Stimulated activated CD4-positive, alpha-beta T cell treated with anti-CD3 and anti-CD28 coated beads, Interleukin-4, amount 100 ng/mL, for 4 hours (primary cell): ENCODE measurements around the gene SLC25A11.

Experiments used
- DNase-seq, 2 experiments: peaks; one replicate each; pipeline ENCODE4 v3.0.0-alpha.2; 2020

Gene SLC25A11

GRCh38 chr17:4966844-4967538 lies 27.1 kb upstream of the SLC25A11 start:
- peak; percentile 84 to 93 for DNase-seq

DNA sequence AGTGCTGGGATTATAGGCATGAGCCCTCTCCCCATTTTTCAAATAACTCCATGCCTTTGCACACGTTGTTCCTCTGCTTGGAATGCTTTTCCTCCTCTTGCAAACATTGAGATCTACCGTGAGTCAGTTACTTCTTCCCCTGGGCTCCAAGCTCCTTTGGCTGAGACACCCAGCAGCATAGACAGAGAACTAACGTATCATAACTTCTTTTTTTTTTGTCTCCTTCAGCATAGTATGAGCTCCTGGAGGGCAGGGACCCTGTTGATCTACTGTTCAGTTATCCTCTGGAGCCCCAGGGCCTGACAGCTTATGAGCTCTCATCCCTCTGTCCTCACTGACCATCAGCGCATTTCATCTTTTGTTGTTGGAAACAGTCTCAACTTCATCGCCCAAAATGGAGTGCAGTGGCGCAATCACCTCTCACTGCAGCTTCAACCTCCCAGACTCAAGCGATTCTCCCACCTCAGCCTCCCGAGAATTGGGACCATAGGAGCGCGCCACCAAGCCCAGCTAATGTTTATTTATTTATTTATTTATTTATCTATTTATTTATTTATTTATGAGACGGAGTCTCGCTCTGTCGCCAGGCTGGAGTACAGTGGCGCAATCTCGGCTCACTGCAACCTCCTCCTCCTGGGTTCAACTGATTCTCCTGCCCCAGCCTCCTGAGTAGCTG lies 25.6 kb upstream of the SLC25A11 start:
- no peak for DNase-seq

- no peak for DNase-seq
Observed at GRCh38 chr17:4960279-4960922, 20.6 kb upstream of the SLC25A11 start.

DNA sequence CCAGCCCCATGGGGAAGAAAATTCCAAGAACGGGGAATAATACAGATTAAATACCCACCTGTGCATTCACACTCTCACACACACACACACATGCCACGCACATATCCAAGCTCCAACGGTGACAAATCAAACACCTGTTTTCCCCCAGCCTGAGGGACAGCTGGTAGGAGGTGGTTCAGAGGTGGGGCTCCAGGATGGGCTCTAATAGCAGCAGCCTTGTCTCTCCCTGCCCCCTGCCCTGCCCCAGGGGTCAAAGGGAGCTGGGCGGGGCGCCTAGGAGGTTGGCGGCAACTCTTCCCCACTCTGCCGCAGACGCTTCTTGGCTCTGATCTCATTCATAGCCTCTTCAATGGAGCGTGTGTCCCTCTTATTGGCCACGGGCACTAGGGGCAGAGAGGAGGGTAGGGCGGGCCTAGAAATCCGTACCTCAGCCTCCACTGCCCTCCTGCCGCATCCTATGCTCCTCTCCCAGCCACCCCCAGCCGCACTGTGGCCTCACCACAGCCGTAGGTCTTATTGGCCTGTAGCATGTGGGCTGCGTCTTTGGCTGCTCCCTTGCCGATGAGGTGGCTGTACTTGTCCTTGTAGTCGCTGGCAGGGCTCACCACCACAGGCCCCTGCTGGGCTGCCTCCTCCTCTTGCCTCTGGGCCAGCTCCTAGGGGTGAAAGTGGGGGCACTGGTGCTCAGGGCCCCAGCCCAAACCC lies 19.6 kb upstream of the SLC25A11 start:
- DNase-seq, result no peak

DNA sequence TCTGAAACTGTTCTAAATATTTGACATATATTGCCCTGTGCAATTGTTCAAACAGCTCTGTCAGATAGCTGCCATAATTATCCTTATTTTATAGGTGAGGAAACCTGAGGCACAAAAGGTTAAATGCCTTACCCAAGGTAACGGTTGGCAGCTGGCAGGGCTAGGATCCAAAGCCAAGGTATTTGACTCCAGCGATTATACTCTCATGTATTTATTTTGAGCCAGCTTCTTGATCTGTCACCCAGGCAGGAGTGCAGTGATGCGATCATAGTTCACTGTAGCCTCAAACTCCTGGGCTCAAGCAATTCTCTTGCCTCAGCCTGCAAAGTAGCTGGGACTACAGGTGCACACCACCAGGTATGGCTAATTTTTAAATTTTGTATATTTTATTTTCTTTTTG lies 18.3 kb upstream of the SLC25A11 start:
- no peak for DNase-seq

DNA sequence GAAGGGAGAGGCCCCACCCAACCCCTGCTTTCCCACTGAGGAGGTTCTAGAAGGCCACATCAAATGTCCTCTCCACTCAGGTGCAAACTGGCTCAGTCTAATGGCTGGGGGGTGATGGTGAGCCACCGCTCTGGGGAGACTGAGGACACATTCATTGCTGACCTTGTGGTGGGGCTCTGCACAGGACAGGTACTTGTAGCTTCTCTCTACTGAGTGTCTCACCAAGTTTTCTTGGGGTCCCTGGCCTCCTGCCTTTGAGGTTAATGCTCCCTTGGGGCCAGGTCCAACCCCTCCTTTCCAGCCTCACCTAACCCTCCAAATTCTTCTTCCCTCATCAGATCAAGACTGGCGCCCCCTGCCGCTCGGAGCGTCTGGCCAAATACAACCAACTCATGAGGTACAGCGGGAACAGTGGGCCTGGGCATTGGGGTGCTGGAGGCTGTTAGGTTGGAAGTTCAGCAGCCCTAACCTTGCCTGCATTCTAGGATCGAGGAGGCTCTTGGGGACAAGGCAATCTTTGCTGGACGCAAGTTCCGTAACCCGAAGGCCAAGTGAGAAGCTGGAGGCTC lies 16.7 kb upstream of the SLC25A11 start:
- DNase-seq, result peak in 1 of 2 experiments; percentile 43

DNA sequence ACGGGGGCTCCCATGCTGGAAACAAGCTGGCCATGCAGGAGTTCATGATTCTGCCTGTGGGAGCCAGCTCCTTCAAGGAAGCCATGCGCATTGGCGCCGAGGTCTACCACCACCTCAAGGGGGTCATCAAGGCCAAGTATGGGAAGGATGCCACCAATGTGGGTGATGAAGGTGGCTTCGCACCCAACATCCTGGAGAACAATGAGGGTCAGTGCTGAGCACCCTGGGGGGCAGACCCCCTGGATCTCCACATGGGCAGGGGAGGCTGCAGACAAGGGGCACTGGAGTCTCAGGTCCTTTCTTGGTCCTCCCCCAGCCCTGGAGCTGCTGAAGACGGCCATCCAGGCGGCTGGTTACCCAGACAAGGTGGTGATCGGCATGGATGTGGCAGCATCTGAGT lies 15.2 kb upstream of the SLC25A11 start:
- no peak for DNase-seq

GRCh38 chr17:4953451-4953961 lies 13.7 kb upstream of the SLC25A11 start:
- DNase-seq, result no peak

DNA sequence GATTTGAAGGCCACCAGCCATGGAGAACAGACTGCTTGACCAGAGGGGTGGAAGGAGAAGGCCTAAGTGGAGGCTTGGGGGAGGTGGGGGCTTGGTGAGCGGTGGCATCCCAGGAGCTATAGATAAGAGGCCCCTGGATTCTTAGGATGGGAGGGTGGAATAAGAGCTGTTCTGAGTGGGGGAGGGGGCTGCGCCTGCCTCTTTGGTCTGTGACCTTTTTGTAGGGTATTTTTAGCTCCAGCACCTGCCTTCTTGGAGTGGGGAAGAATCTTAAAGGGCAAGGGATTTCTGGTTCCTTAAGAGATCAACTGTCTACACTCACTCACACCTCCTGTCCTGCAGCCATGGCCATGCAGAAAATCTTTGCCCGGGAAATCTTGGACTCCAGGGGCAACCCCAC lies 11.6 kb upstream of the SLC25A11 start:
- no peak for DNase-seq

DNA sequence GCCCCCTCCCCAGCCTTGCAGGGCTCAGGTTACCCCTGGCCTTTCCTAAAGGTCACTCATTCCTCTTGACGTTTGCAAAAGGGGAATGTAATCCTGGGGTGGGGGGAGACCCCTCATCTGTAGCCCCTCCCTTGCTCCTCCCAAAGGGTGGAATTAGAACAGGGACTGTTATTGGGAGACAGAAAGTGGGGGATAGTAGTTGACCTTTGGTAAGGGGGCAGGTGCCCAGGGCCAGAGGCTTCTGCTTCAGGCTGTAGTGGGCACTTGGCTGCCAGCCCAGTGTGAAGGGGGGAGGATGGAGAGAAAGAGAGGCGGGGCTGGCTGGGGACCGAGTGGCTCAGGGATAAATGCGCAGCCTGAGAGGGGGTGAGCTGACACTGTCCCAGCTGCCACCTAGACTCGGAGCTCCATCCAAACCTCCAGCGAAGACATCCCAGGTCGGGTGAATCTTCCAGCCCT lies 10.9 kb upstream of the SLC25A11 start, which contains the start of gene ENO3:
TSS of gene ENO3 (plus strand) at position 374 of the 459 bp plus-strand sequence. CDS start 711 bp downstream, outside the sequence.
- no peak for DNase-seq

GRCh38 chr17:4950075-4950745 lies 10.4 kb upstream of the SLC25A11 start:
- peak in 1 of 2 experiments; percentile 39 for DNase-seq

DNA sequence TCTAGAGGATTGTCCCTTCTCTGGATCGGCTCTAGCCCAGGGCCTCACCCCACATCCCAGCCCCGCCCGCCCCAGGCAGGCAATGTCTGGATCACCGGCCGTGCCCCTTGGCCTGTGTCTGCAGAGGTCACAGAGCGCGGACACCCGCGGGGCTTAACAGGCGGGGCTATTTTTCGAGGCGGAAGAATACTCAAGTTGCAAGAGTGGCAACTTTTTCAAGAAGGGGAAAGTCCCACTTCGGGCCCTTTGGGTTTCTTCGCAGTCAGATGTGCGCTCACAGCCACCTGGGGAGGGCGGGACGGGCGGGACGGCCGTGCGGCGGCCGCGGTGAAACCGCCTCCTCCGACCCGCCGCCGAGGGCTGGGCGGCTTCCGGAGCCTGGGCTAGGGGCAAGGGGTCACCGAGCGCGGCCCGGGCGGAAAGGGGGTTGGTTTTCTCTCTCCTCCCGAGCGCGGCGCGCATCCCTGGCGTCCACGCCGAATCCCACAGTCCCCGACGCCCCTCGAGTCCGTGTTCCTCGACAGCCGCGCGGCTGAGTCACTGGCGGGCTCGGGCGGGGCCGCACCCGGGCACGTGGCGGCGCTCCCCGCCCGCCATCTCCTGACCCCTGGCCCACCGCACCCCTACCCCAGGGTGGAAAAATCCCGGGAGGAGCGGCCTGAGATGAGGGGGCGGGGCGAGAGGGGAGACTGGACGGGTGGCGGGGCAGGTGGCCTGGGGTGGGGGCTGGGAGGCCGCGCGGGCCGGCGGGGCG lies 9.7 kb upstream of the SLC25A11 start:
- peak; percentile 74 to 78 for DNase-seq

DNA sequence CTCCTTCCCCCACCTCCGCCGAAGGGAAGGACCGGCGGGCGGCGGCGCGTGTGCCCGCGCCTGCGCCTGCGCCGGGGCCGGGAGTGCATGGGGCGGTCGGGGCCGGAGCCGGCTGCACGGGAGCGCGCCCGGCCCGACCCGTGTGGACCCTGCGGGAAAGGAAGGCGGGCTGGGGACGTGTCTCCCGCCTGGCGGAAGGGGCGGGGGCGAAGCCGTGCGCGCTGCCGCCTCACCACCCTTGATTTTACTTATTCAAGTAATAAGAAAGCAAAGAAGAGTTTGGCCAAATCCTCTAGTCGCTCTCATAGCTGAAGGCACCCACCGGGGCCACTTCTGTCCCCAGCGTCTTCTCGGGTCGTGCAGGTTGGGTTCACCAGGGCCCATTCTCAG lies 9.1 kb upstream of the SLC25A11 start:
- peak; percentile 66 to 73 for DNase-seq

DNA sequence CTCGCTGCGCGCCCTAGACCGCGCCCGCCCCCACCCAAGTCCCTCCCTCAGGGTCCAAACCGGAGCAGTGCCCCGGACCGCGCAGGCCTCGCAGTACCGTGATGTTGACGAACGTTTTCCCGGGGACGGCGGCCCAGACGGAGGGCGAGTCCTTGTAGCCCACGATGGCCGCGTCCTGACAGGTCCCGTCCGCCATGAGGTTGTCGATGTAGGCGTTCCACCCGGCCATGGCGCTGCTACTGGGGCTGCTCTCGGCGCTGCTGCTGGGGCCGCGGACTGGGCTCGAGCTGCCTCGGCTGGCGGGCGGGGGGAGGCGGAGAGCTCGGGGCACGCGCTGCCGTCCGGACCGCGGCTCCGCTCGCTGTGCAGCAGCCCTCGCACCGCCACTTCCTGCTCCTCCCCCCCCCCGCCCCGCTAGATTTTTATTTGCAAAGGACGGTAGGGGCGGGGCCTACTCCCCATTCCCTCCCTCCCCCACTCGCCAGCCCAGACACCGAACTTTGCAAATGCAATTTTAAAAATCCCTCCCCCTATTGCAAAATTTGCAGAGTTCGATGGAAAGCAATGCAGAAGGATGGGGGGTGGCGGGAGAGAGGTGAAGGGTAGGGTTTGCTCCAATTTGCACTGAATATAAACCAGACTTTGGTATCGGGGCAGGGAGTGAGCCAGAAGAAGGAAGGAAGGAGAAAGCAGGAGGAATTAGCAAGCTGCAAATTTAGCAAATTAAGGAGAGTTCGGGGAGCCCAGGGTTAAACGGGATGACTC lies 8.5 kb upstream of the SLC25A11 start, which contains the start of gene PFN1:
TSS of gene PFN1 (minus strand) at position 365 of the 765 bp plus-strand sequence. CDS start at position 229, 136 bp downstream.
- DNase-seq, result peak; percentile 87 to 88

DNA sequence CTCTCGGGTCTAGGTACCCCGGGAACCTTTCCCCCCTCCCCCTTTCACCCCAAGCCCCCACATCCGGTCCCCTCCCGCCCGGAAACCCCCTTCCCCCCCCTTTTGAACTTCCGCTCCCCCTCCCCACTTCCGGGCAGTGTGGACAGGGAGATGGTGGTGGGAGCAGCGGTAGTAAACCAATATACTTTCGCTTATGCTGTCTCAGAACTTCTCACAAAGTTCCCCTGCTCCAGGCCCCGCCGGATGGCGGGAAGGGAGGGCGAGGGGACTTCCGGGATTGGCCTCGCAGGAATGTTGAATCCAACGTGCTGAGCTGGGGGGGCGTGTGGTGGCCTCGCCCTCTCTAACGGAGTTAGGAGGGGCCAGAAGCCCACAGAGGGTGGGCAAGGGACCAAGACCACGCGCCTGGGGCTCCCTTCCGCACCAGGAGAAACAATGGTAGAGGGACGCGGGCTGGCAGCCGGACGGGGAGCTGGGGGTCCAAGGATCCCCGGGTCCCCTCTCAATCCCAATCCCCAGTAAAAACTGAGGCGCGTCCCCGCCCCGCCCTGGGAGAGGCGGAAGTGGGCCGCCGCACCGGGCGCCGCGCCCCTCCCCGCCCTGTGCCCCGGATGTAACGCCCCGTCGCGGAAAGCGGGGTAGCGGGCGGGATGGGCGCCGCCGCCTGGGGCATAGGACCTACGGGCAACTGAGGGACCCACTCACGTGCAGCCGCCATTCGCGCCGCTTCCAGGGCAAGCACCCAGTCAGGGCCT lies 7.7 kb upstream of the SLC25A11 start:
- DNase-seq, result peak; percentile 63 to 68

GRCh38 chr17:4947010-4947410 lies 7.2 kb upstream of the SLC25A11 start:
- DNase-seq, result no peak

DNA sequence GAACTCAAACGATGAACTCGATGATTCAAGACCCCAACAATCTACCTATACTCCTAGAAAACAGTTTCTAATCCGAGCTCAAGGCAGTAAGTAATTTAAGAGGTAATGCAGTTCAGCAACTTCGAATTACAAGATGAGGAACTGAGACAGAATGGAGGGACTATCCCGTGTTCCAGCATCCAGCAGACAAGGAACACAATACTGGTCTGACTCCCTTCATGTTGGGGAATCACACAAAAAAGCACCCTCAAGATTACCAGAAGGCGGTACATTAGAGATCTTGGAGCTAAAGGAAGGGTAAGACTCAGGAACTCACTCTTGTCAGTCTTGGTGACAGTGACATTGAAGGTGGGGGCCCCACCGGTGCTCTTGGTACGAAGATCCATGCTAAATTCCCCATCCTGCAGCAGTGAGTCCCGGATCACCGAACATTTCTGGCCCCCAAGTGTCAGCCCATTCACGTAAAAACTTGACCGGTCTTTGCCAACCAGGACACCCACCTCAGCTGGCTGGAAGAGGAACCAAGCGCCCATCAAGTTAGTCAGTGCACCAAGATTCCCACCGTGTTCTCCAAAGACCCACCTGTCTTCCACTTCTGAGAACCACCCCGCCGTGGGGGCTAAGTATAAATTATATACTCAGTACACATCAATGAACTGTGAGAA lies 6.6 kb upstream of the SLC25A11 start:
- DNase-seq, result no peak

GRCh38 chr17:4945944-4946280 lies 6.1 kb upstream of the SLC25A11 start:
- no peak for DNase-seq
